HUDEP-2 (cell line): ENCODE measurements around the gene AK9.

ENCODE experiments used
- DNase-seq, 76 experiments: peaks; one replicate each; lab custom pipeline; 2025; ENCODE audit not compliant: unreplicated experiment in 76 of 76; lab: John Stamatoyannopoulos, UW

Gene AK9

GRCh38 chr6:109515781-109516409 lies 175.1 kb downstream of the AK9 start:
- peak in 1 of 76 experiments; percentile 9 for DNase-seq

GRCh38 chr6:109514946-109515345 lies 176.1 kb downstream of the AK9 start:
- DNase-seq = no peak

- no peak for DNase-seq
Observed at GRCh38 chr6:109513571-109514071, 177.4 kb downstream of the AK9 start.

- no peak for DNase-seq
Observed at GRCh38 chr6:109512271-109512817, 178.7 kb downstream of the AK9 start.

- DNase-seq = no peak
Observed at GRCh38 chr6:109511832-109512231, 179.2 kb downstream of the AK9 start.

GRCh38 chr6:109510358-109510757 lies 180.6 kb downstream of the AK9 start:
- DNase-seq = peak in 1 of 76 experiments; percentile 24

- no peak for DNase-seq
Observed at GRCh38 chr6:109508166-109508860, 182.7 kb downstream of the AK9 start.

- DNase-seq = no peak
Observed at GRCh38 chr6:109507490-109508072, 183.4 kb downstream of the AK9 start.

- DNase-seq = no peak
Observed at GRCh38 chr6:109506841-109507240, 184.2 kb downstream of the AK9 start.

- no peak for DNase-seq
Observed at GRCh38 chr6:109506314-109506713, 184.7 kb downstream of the AK9 start.

- no peak for DNase-seq
Observed at GRCh38 chr6:109503327-109504224, 187.4 kb downstream of the AK9 start.

- DNase-seq = no peak
Observed at GRCh38 chr6:109498936-109499335, 192.1 kb downstream of the AK9 start.

- DNase-seq = no peak
Observed at GRCh38 chr6:109498052-109498451, 192.9 kb downstream of the AK9 start.

- no peak for DNase-seq
Observed at GRCh38 chr6:109496036-109496772, 194.8 kb downstream of the AK9 start.

- no peak for DNase-seq
Observed at GRCh38 chr6:109493865-109494264, 197.1 kb downstream of the AK9 start.

- peak in 3 of 76 experiments; percentile 13 to 27 (median 26) for DNase-seq
Observed at GRCh38 chr6:109491207-109491938, 199.6 kb downstream of the AK9 start.

- DNase-seq = no peak
Observed at GRCh38 chr6:109490713-109491112, 200.3 kb downstream of the AK9 start.

GRCh38 chr6:109488001-109488400 lies 203.0 kb downstream of the AK9 start:
- DNase-seq = no peak

- no peak for DNase-seq
Observed at GRCh38 chr6:109486068-109486467, 204.9 kb downstream of the AK9 start.
